Small intestine (tissue), 16 donors: ENCODE measurements around the gene MYCBP. TPM values are rescaled to one million over a fixed set of nuclear protein-coding genes. Genes with fewer than 3 reads are reported as not detected.
A peak's percentile ranks its signal among the peaks of the same experiment; 100 is the strongest.
"Not testable (repeated sequence)": the region's sequence is repeated elsewhere in the genome, so short reads cannot be mapped to it uniquely, and the experiment has no call there.

Source experiments
- DNase-seq, 2 donors: peaks; one replicate each; pipeline versions ENCODE4 v3.0.0 to v3.0.0-alpha.2; 2013
- FAIRE-seq: peaks from 2 replicates; lab custom pipeline; 2012; peaks lifted over from hg19 to GRCh38; lab: Jason Lieb, UNC
- H3K27ac ChIP-seq, 3 donors: one replicate each; pipeline ENCODE4 v1.5.1; 2013; ENCODE audit warnings: low read length in 2 of 3, mild to moderate bottlenecking in 2 of 3, control low read depth in 1 of 3, inconsistent platforms in 1 of 3, low read depth in 1 of 3, moderate library complexity in 1 of 3
- H3K27me3 ChIP-seq, 3 donors: one replicate each; pipeline ENCODE4 v1.6.1; 2013; ENCODE audit warnings: low read length in 3 of 3, inconsistent platforms in 1 of 3; ENCODE audit not compliant: control insufficient read depth in 3 of 3, insufficient read depth in 3 of 3
- H3K36me3 ChIP-seq, 3 donors: one replicate each; pipeline ENCODE4 v1.6.1; 2013; ENCODE audit warnings: low read length in 3 of 3, inconsistent platforms in 1 of 3, low read depth in 1 of 3, mild to moderate bottlenecking in 1 of 3, moderate library complexity in 1 of 3; ENCODE audit not compliant: control insufficient read depth in 3 of 3, insufficient read depth in 2 of 3
- H3K4me1 ChIP-seq, 3 donors: one replicate each; pipeline ENCODE4 v1.6.1; 2013; ENCODE audit warnings: low read length in 2 of 3, inconsistent platforms in 1 of 3, low read depth in 1 of 3, mild to moderate bottlenecking in 1 of 3, moderate library complexity in 1 of 3; ENCODE audit not compliant: control insufficient read depth in 3 of 3, insufficient read depth in 2 of 3
- H3K4me3 ChIP-seq, 3 donors: one replicate each; pipeline ENCODE4 v1.5.1; 2013; ENCODE audit warnings: low read length in 3 of 3, control low read depth in 1 of 3, inconsistent platforms in 1 of 3, low read depth in 1 of 3, mild to moderate bottlenecking in 1 of 3, moderate library complexity in 1 of 3
- H3K9me3 ChIP-seq, 2 donors: one replicate each; pipeline ENCODE4 v1.6.1; 2013; ENCODE audit warnings: low read depth in 1 of 2, low read length in 1 of 2; ENCODE audit not compliant: control insufficient read depth in 2 of 2, insufficient read depth in 1 of 2
- WGBS, 3 donors: extraction: QIAGEN DNeasy Blood & Tissue Kit; methylation state at CpG; one replicate each; pipeline ENCODE4 v1.1.7; 2013; 5-methylcytosine and 5-hydroxymethylcytosine counted together
- long read RNA-seq, 10 donors: transcript quantifications; one replicate each; lab custom pipeline, GENCODE V29; 2026
- polyA plus RNA-seq, 4 donors: library from polyadenylated mRNA; stranded (reverse) in 3 of 4; unstranded in 1 of 4; fragments of 200-250 nt in 3 of 4; fragments of 120-200 nt in 1 of 4; gene quantifications; one replicate each; pipeline versions ENCODE4 v1.2.1 to v1.2.3, GENCODE V29; 2013
- donor health status: healthy with polysubstance abuse.
- donor health status: control.
- donor health status: control.
- donor health status: Bipolar disorder and iron deficiency.
- donor health status: healthy.

The MYCBP gene
- 10 to 100 TPM; 17.6 to 30.3 (median 23.1) TPM for polyA plus RNA-seq
- long read RNA-seq, donor 1, result 0 reads
- long read RNA-seq, donor 2, partial matches to known transcripts, result 0 of 5 reads
- long read RNA-seq, donor 2, other reads (novel, unspliced or antisense), result 0 of 5 reads
- long read RNA-seq, donor 3, partial matches to known transcripts, result 0 of 5 reads
- long read RNA-seq, donor 3, other reads (novel, unspliced or antisense), result 0 of 5 reads
- long read RNA-seq, donor 4, partial matches to known transcripts, result 0 of 1 reads
- long read RNA-seq, donor 4, other reads (novel, unspliced or antisense), result 0 of 1 reads
- long read RNA-seq, donor 5, partial matches to known transcripts, result 0 of 2 reads
- long read RNA-seq, donor 5, other reads (novel, unspliced or antisense), result 0 of 2 reads
- long read RNA-seq, donor 6, partial matches to known transcripts, result 13 of 18 reads
- long read RNA-seq, donor 6, other reads (novel, unspliced or antisense), result 0 of 18 reads
- long read RNA-seq, donor 7, result 0 reads
- long read RNA-seq, donor 8, partial matches to known transcripts, result 0 of 3 reads
- long read RNA-seq, donor 8, other reads (novel, unspliced or antisense), result 0 of 3 reads
- long read RNA-seq, donor 9, partial matches to known transcripts, result 0 of 2 reads
- long read RNA-seq, donor 9, other reads (novel, unspliced or antisense), result 0 of 2 reads
- long read RNA-seq, donor 10, transcript MYCBP-201 (5 exons, 2,818 nt), result major isoform, 8 of 15 reads
- long read RNA-seq, donor 10, partial matches to known transcripts, result 0 of 15 reads
- long read RNA-seq, donor 10, other reads (novel, unspliced or antisense), result 0 of 15 reads

- Histone ChIP-seq H3K36me3 (no peaks in the 10 kb centered on the region), H3K27ac (peak within 1 kb of the TSS; percentile 56 to 68 (median 63)), H3K4me1 (peaks cover 0 to 9% (median 6%) of the 10 kb centered on the region in 3 donors), H3K9me3 (no peaks in the 10 kb centered on the region), H3K27me3 (no peaks in the 10 kb centered on the region), H3K4me3 (peak within 1 kb of the TSS; percentile 60 to 93 (median 67))
- FAIRE-seq, result no peak
- 0 to 1% (median 0%) methylated on average over 43 to 69 of the region's 69 CpGs for whole genome bisulfite sequencing, 3 donors
- DNase-seq, result peak; percentile 96 to 98
Measured at GRCh38 chr1:38873027-38873969, at the start of gene MYCBP. TSS of gene MYCBP (minus strand) at chr1:38873348. CDS start at chr1:38873305, 43 bp downstream.

DNA sequence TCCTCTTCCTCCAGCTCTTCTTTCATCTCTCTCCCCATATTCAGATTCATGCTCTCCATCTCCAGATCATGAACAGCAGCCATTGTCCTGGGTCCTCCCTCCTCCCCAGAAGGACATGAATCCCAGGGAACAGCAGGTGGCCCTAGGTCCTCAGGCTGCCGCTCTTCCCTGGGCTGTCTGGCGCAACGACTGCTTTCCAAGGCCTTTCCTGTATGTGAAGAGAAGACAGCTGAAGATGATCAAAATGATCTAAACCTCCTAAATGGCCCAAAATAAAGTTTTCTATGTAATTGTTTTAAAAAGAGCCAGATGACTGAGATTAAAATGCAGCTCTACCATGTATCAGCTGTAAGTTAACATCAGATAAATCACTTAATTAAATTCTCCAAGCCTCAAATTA is 46.0 kb upstream of the MYCBP start:
- 36 to 66% (median 49%) methylated on average over 3 of the region's 3 CpGs for WGBS, 3 donors
- no peaks in the 10 kb centered on the region for H3K9me3 ChIP-seq
- FAIRE-seq, result no peak

GRCh38 chr1:38918568-38918967 is 45.4 kb upstream of the MYCBP start:
- 63 to 76% (median 65%) methylated on average over 5 of the region's 5 CpGs for WGBS, 3 donors
- no peak overlapping the region for H3K4me3 ChIP-seq
- no peaks in the 10 kb centered on the region for H3K9me3 ChIP-seq
- no peak for FAIRE-seq
- H3K4me1 ChIP-seq, result no peaks in the 10 kb centered on the region
- H3K27me3 ChIP-seq, result no peaks in the 10 kb centered on the region
- no peak overlapping the region for H3K27ac ChIP-seq
- no peaks in the 10 kb centered on the region for H3K36me3 ChIP-seq
- DNase-seq, result no peak

More for the DNA sequence above, 46.0 kb upstream of the MYCBP start:
- H3K36me3 ChIP-seq, result no peaks in the 10 kb centered on the region
- H3K4me1 ChIP-seq, result no peaks in the 10 kb centered on the region
- H3K4me3 ChIP-seq, result no peak overlapping the region
- DNase-seq, result peak in 1 of 2 donors; percentile 13
- H3K27me3 ChIP-seq, result no peaks in the 10 kb centered on the region
- no peak overlapping the region for H3K27ac ChIP-seq

DNA sequence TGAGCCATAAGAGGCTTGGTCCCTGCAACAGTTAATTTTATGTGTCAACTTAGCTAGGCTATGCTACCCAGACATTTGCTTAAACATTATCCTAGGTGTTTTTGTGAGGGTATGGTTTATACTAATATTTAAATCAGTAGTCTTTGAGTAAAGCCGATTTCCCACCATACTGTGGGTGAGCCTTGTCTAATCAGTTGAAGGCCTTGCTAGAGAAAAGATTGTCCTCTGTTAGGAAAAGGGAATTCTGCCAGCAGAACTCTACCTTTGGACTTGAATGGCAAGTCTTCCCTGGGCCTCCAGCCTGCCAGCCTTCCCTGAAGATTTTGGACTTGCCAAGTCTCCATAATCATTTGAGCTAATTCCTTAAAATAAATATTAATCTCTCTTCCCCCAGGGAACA is 44.6 kb upstream of the MYCBP start:
- WGBS, 3 donors, result 61 to 96% (median 78%) methylated on average over 1 of the region's 1 CpG
- H3K36me3 ChIP-seq, result no peaks in the 10 kb centered on the region
- no peak overlapping the region for H3K4me3 ChIP-seq
- H3K4me1 ChIP-seq, result no peaks in the 10 kb centered on the region
- DNase-seq, result no peak
- H3K9me3 ChIP-seq, result no peaks in the 10 kb centered on the region
- no peak for FAIRE-seq
- no peak overlapping the region for H3K27ac ChIP-seq
- no peaks in the 10 kb centered on the region for H3K27me3 ChIP-seq

- 75 to 85% (median 84%) methylated on average over 3 of the region's 3 CpGs for WGBS, 3 donors
- H3K36me3 ChIP-seq, result no peaks in the 10 kb centered on the region
- H3K4me3 ChIP-seq, result no peak overlapping the region
- H3K27ac ChIP-seq, result no peak overlapping the region
- no peak for FAIRE-seq
- no peaks in the 10 kb centered on the region for H3K4me1 ChIP-seq
- H3K9me3 ChIP-seq, result no peaks in the 10 kb centered on the region
- H3K27me3 ChIP-seq, result no peaks in the 10 kb centered on the region
- DNase-seq, result no peak
Measured at GRCh38 chr1:38917337-38917736, 44.2 kb upstream of the MYCBP start.

- no peak for DNase-seq
- no peak overlapping the region for H3K27ac ChIP-seq
- no peak for FAIRE-seq
- H3K9me3 ChIP-seq, result no peaks in the 10 kb centered on the region
- 38 to 47% (median 43%) methylated on average over 3 of the region's 3 CpGs for WGBS, 3 donors
- H3K36me3 ChIP-seq, result no peaks in the 10 kb centered on the region
- no peak overlapping the region for H3K4me3 ChIP-seq
- H3K4me1 ChIP-seq, result no peaks in the 10 kb centered on the region
- no peaks in the 10 kb centered on the region for H3K27me3 ChIP-seq
Measured at GRCh38 chr1:38915352-38915948, 42.3 kb upstream of the MYCBP start.

DNA sequence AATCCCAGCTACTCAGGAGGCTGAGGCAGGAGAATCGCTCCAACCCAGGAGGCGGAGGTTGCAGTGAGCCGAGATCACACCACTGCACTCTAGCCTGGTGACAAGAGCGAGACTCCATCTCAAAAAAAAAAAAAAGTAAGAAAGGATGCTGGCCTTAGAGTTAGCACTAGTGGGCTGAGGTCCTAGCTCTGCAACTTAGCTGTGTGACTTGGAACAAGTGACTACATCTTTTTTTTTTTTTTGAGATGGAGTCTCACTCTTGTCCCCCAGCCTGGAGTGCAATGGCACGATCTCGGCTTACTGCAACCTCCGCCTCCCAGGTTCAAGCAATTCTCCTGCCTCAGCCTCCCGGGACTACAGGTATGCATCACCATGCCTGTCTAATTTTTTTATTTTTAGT is 41.8 kb upstream of the MYCBP start:
- 96 to 100% (median 97%) methylated on average over 8 of the region's 8 CpGs for WGBS, 3 donors
- not testable (repeated sequence) for H3K9me3 ChIP-seq, H3K36me3 ChIP-seq, H3K27me3 ChIP-seq, H3K4me3 ChIP-seq, DNase-seq, FAIRE-seq, H3K27ac ChIP-seq, H3K4me1 ChIP-seq
